Uterus (tissue), 4 donors: ENCODE measurements around the gene LSAMP. TPM values are rescaled to one million over a fixed set of nuclear protein-coding genes. Genes with fewer than 3 reads are reported as not detected.

Experiments used
- DNase-seq, 2 donors: peaks; one replicate each; pipeline ENCODE4 v3.0.0-alpha.2; 2019 to 2020
- H3K27ac ChIP-seq, 2 donors: fragments of 200-600 bp; sonication (generic); 1 replicate in 1 of 2; 2 replicates in 1 of 2; pipeline ENCODE4 v1.5.1; 2016 to 2018
- H3K27me3 ChIP-seq, 2 donors: fragments of 200-600 bp; sonication (generic); one replicate each; pipeline ENCODE4 v1.5.1; 2018 to 2019; ENCODE audit warnings: control low read depth in 1 of 2
- H3K36me3 ChIP-seq, 2 donors: fragments of 200-600 bp; sonication (generic); one replicate each; pipeline ENCODE4 v1.5.1; 2019; ENCODE audit warnings: control low read depth in 1 of 2
- H3K4me1 ChIP-seq, 2 donors: fragments of 200-600 bp; sonication (generic); one replicate each; pipeline ENCODE4 v1.5.1; 2018 to 2019; ENCODE audit warnings: control low read depth in 1 of 2
- H3K4me3 ChIP-seq, 2 donors: fragments of 200-600 bp; sonication (generic); 1 replicate in 1 of 2; 2 replicates in 1 of 2; pipeline ENCODE4 v1.5.1; 2018 to 2019; ENCODE audit warnings: mild to moderate bottlenecking in 1 of 2
- H3K9me3 ChIP-seq, 2 donors: fragments of 200-600 bp; sonication (generic); one replicate each; pipeline ENCODE4 v1.5.1; 2019; ENCODE audit warnings: control low read depth in 1 of 2
- POLR2A ChIP-seq, 2 donors: fragments of 450-650 bp; IDR thresholded peaks; one replicate each; pipeline ENCODE4 v1.6.1; 2016; ENCODE audit warnings: antibody characterized with exemption in 2 of 2, mild to moderate bottlenecking in 1 of 2, moderate library complexity in 1 of 2
- intact Hi-C: fragments of 100-400 bp; cut with DNase I; formaldehyde crosslinking; loops from one replicate; pipeline ENCODE4 v1.15.1; 2023; ENCODE audit warnings: low total_unique reads
- total RNA-seq, 4 donors: library from RNA; depleted of rRNA in 3 of 4; stranded (reverse); fragments of >200 nt in 3 of 4; gene quantifications; one replicate each; pipeline versions ENCODE4 v1.1.0 to v1.2.4, GENCODE V29; 2014 to 2023
- TF ChIP-seq, protein P1 (sequence below), 4 experiments: fragments of 200-600 bp in 2 of 4; fragments of 450-650 bp in 2 of 4; sonication (generic) in 2 of 4; IDR thresholded peaks; one replicate each; pipeline ENCODE4 v1.5.1; 2016 to 2019; ENCODE audit warnings: antibody characterized with exemption in 4 of 4, mild to moderate bottlenecking in 2 of 4, moderate library complexity in 1 of 4
- donor health status: DM: yes; HTN: yes; CAD: no.

Gene LSAMP
- total RNA-seq, 4 donors from 2014 or later = 0.26 to 25.8 (median 1.8) TPM

DNA sequence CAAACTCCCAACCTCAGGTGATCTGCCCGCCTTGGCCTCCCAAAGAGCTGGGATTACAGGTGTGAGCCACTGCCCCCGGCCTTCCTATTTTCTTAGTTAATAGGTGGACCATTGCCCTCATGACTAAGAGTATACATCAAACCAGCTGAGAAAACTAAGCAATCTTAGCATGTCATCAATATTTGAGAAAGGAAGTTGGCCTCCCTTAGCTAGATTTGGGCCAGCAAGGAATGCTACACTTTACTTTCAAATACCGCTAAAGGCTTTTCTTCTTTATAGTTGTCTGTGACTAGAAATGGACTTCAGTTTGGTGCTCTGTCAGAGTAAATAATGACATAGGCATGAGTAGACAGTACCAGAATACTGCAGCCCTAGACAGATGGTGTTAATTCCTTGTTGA lies 622.7 kb downstream of the LSAMP start:
- no peaks in the 10 kb centered on the region for H3K4me1 ChIP-seq
- DNase-seq = no peak
- intact Hi-C loops = no loop called here
- TF ChIP-seq, protein P1, sequence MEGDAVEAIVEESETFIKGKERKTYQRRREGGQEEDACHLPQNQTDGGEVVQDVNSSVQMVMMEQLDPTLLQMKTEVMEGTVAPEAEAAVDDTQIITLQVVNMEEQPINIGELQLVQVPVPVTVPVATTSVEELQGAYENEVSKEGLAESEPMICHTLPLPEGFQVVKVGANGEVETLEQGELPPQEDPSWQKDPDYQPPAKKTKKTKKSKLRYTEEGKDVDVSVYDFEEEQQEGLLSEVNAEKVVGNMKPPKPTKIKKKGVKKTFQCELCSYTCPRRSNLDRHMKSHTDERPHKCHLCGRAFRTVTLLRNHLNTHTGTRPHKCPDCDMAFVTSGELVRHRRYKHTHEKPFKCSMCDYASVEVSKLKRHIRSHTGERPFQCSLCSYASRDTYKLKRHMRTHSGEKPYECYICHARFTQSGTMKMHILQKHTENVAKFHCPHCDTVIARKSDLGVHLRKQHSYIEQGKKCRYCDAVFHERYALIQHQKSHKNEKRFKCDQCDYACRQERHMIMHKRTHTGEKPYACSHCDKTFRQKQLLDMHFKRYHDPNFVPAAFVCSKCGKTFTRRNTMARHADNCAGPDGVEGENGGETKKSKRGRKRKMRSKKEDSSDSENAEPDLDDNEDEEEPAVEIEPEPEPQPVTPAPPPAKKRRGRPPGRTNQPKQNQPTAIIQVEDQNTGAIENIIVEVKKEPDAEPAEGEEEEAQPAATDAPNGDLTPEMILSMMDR (IDR thresholded peaks at IDR 0.05) = no peak
- TF ChIP-seq POLR2A (IDR thresholded peaks at IDR 0.05) = no peak
- no peak overlapping the region for H3K27ac ChIP-seq
- no peaks in the 10 kb centered on the region for H3K36me3 ChIP-seq
- no peaks in the 10 kb centered on the region for H3K27me3 ChIP-seq
- no peaks in the 10 kb centered on the region for H3K9me3 ChIP-seq
- no peak overlapping the region for H3K4me3 ChIP-seq

DNA sequence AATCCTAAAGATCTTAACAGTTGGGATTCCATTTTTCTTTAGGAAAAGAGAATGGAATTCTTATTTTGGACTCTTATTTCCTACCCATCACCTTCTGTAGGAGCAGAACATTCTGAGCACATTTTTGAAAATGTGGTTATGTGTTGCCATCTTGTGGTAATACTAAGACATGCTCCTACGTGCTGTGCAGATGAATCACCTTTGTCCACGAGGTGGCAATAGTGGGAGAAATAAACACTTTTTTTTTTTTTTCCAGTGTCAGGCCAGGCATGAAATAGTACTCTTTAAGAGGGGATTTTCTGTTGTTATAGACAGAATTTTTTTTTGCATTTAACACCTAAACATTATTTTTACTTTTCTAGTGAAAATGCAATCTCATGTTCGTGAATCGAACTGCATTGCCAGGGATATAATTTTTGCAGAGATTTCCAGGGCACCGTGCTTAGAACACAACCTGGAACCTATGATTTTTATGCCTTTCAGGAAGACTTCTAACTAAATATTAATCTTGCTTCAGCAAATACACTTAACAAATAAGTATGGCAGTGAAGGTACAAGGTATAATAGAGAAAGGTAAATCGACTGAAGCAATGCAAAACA lies 625.4 kb downstream of the LSAMP start:
- H3K27ac ChIP-seq = no peak overlapping the region
- H3K36me3 ChIP-seq = no peaks in the 10 kb centered on the region
- H3K4me3 ChIP-seq = no peak overlapping the region
- intact Hi-C loops = no loop called here
- peak; percentile 61 to 75 for DNase-seq
- no peak for TF ChIP-seq POLR2A (IDR thresholded peaks at IDR 0.05)
- TF ChIP-seq, protein P1 (IDR thresholded peaks at IDR 0.05) = peak; percentile 88 to 98 (median 93)
- no peaks in the 10 kb centered on the region for H3K27me3 ChIP-seq
- no peaks in the 10 kb centered on the region for H3K9me3 ChIP-seq
- no peaks in the 10 kb centered on the region for H3K4me1 ChIP-seq

DNA sequence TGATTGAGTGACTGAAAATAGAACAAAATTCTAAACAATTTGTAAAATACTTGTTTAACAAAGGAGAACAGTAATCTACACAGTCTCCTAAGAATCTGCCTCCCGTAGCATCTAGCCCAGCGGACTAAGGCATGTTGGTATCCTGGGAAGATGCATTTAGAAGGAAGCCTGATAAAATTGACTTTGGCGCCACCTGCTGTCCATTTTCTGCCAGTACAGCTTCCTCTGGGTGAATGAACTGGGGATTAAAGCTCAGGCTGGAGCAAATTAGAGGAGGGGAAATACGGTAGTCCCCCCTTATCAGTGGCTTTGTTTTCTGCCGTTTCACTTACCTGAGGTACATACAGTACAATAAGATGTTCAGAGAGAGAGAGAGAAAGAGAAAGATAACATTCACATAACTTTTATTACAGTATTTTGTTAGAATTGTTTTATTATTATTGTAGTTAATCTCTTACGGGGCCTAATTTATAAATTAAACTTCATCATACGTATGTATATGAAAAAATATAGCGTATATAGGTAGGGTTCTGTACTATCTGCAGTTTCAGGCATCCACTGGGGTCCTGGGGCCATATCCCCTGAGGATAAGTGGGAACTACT lies 630.4 kb downstream of the LSAMP start:
- no peak overlapping the region for H3K4me3 ChIP-seq
- H3K9me3 ChIP-seq = no peaks in the 10 kb centered on the region
- H3K4me1 ChIP-seq = no peaks in the 10 kb centered on the region
- TF ChIP-seq, protein P1 (IDR thresholded peaks at IDR 0.05) = peak; percentile 86 to 91 (median 90)
- no peak for TF ChIP-seq POLR2A (IDR thresholded peaks at IDR 0.05)
- no peaks in the 10 kb centered on the region for H3K36me3 ChIP-seq
- no peak overlapping the region for H3K27ac ChIP-seq
- peak; percentile 71 to 72 for DNase-seq
- intact Hi-C loops = no loop called here
- H3K27me3 ChIP-seq = no peaks in the 10 kb centered on the region

DNA sequence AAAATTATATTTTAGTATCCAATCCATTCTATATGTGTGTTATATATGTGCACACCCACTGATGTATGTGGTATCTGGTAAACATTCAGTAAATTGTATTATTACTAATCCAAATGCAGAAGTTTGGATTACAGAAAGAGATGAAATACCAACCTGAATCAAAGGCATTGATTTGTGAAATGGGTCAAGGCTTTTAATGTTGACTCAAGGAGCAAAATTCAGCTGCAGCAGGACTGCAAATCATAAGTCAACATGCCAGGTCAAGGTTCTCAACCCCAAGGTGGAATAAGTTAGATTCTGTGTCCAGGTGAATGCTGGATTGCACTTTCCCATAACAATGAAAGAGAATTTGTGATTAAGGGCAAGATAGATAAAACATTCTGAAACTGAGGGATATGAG lies 631.3 kb downstream of the LSAMP start:
- intact Hi-C loops = no loop called here
- no peaks in the 10 kb centered on the region for H3K36me3 ChIP-seq
- H3K9me3 ChIP-seq = no peaks in the 10 kb centered on the region
- no peak overlapping the region for H3K27ac ChIP-seq
- H3K4me3 ChIP-seq = no peak overlapping the region
- TF ChIP-seq, protein P1 (IDR thresholded peaks at IDR 0.05) = no peak
- no peak for TF ChIP-seq POLR2A (IDR thresholded peaks at IDR 0.05)
- no peaks in the 10 kb centered on the region for H3K4me1 ChIP-seq
- H3K27me3 ChIP-seq = no peaks in the 10 kb centered on the region
- DNase-seq = no peak

DNA sequence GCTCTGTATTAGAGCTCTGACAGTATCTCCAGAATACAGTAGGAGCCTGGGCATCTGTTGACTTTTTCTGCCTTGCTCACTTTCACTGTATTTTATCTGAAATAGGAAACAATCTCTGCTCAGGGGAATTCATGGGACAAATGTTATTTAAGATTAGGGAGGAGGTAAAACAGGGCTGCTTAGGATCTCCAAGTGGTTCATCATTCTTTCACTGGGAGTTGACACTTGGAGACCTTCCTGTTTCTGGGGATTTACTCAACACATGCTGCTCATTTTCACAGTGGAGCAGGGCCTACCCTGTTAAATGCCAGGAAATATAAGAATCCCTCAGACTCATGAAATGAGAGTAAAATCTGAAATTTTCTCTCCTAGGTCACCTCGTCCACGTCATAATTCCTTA lies 636.5 kb downstream of the LSAMP start:
- Histone ChIP-seq H3K27ac (no peak overlapping the region), H3K36me3 (no peaks in the 10 kb centered on the region), H3K27me3 (no peaks in the 10 kb centered on the region), H3K9me3 (no peaks in the 10 kb centered on the region), H3K4me1 (no peaks in the 10 kb centered on the region), H3K4me3 (no peak overlapping the region)
- no peak for TF ChIP-seq POLR2A (IDR thresholded peaks at IDR 0.05)
- TF ChIP-seq, protein P1 (IDR thresholded peaks at IDR 0.05) = no peak
- DNase-seq = no peak
- intact Hi-C loops = no loop called here
